Measurements from ENCODE around the gene GUCA1A. TPM values are rescaled to one million over a fixed set of nuclear protein-coding genes. Genes with fewer than 3 reads are reported as not detected.

The GUCA1A gene
- total and polyA plus RNA-seq, 2 of the 4 experiments (the other 2 are of a cell fraction), result 0.18 to 0.32 TPM

GRCh38 chr6:42212442-42212841, 39.3 kb downstream of the GUCA1A start:
- H3K27ac ChIP-seq (ENCODE audit: insufficient read depth, low read length), result no peak overlapping the region
- no peaks in the 10 kb centered on the region for H3K9me3 ChIP-seq (ENCODE audit: control insufficient read depth, insufficient read depth, low read length)
- H4K5ac ChIP-seq (ENCODE audit: low read depth, low read length), result no peak overlapping the region
- H2AK5ac ChIP-seq (ENCODE audit: low read depth, low read length), result no peak overlapping the region
- no peak overlapping the region for H2BK15ac ChIP-seq (ENCODE audit: low read depth, low read length)
- no peaks in the 10 kb centered on the region for H3K9me1 ChIP-seq (ENCODE audit: insufficient read depth, low read length)
- H3K18ac ChIP-seq (ENCODE audit: low read depth, low read length), result no peak overlapping the region
- intact Hi-C loops (cut with micrococcal nuclease), result loop anchor here (10.0 kb wide), 1 partner anchor 428 kb away; the partner anchor contains the start of genes PRICKLE4 and TOMM6
- peaks cover 2% of the 10 kb centered on the region; the same call in 1 of the 2 replicates for H3K4me1 ChIP-seq (ENCODE audit: control insufficient read depth, insufficient read depth, low read length)
- H4K91ac ChIP-seq (ENCODE audit: insufficient read depth, low read depth, low read length), result no peak overlapping the region
- H3K36me3 ChIP-seq (ENCODE audit: control insufficient read depth, insufficient read depth, low read length), result peaks cover 20% of the 10 kb centered on the region
- H3K27me3 ChIP-seq (ENCODE audit: control insufficient read depth, insufficient read depth, low read length), result no peaks in the 10 kb centered on the region
- no peak overlapping the region for H3K4ac ChIP-seq (ENCODE audit: low read depth, low read length)
- in situ Hi-C loops (cut with MboI; ENCODE audit: low sequenced_read_pairs), result loop anchor here (5.0 kb wide), 1 partner anchor 135 kb away; no protein-coding TSS in a partner anchor
- H3K23ac ChIP-seq (ENCODE audit: low read depth, low read length), result no peak overlapping the region
- TF ChIP-seq MAZ (IDR thresholded peaks at IDR 0.05; ENCODE audit: borderline replicate concordance, low read depth, low read length) (no peak), NFE2L2 (IDR thresholded peaks at IDR 0.05; ENCODE audit: low read depth, low read length) (no peak), SMC3 (IDR thresholded peaks at IDR 0.05; ENCODE audit: low read depth, low read length) (no peak), CTCF (conservative IDR thresholded peaks at IDR 0.05; ENCODE audit: low read depth, low read length) (no peak), RFX5 (IDR thresholded peaks at IDR 0.05; ENCODE audit: low read depth, low read length) (no peak), BHLHE40 (IDR thresholded peaks at IDR 0.05; ENCODE audit: low read depth, low read length) (no peak), CEBPB (IDR thresholded peaks at IDR 0.05; ENCODE audit: low read depth, low read length) (no peak), ELK1 (IDR thresholded peaks at IDR 0.05; ENCODE audit: borderline replicate concordance, low read depth, low read length) (no peak), USF2 (IDR thresholded peaks at IDR 0.05; ENCODE audit: low read depth, low read length) (no peak), MXI1 (IDR thresholded peaks at IDR 0.05; ENCODE audit: borderline replicate concordance, low read depth, low read length) (no peak), RAD21 (IDR thresholded peaks at IDR 0.05; ENCODE audit: low read length) (no peak), CHD1 (IDR thresholded peaks at IDR 0.05; ENCODE audit: low read depth, low read length) (no peak), FOS (IDR thresholded peaks at IDR 0.05; ENCODE audit: low read depth, low read length) (no peak), POLR2A (IDR thresholded peaks at IDR 0.05; ENCODE audit: low read depth, low read length) (no peak)
- DNase-seq, result no peak
- H2AK9ac ChIP-seq (replicated peaks; ENCODE audit: low read depth, low read length, poor library complexity), result no peak overlapping the region
- ChIA-PET CTCF (interaction anchor here (3.4 kb wide), 1 partner anchor 335 kb away, joined by 18 read pairs; no protein-coding TSS in a partner anchor), POLR2A (ENCODE audit: unreplicated experiment) (interaction anchor here (0.6 kb wide), 1 partner anchor 206 kb away, joined by 3 read pairs; no protein-coding TSS in a partner anchor)
- no peak overlapping the region for H3K9ac ChIP-seq (ENCODE audit: low read depth, low read length)
- H2BK20ac ChIP-seq (ENCODE audit: low read depth, low read length), result no peak overlapping the region
- H3K4me2 ChIP-seq (ENCODE audit: low read depth, low read length), result no peak overlapping the region
- H2BK120ac ChIP-seq (ENCODE audit: low read depth, low read length), result no peak overlapping the region
- H4K8ac ChIP-seq (ENCODE audit: low read depth in 2 of 2, low read length in 2 of 2), result no peak overlapping the region
- no peak for ATAC-seq (ENCODE audit: low read depth)
- WGBS, 2 experiments (ENCODE audit: extremely low coverage in 2 of 2, insufficient read length in 1 of 2), result no CpG with 5 or more reads among the region's 3 CpGs
- H3K4me3 ChIP-seq (ENCODE audit: insufficient read depth, low read depth, low read length), result no peak overlapping the region
- no peak overlapping the region for H3K14ac ChIP-seq (replicated peaks; ENCODE audit: low read depth, low read length)
- H4K20me1 ChIP-seq (ENCODE audit: insufficient read depth, low read length), result no peaks in the 10 kb centered on the region; the same call in 1 of the 2 replicates
- no peak overlapping the region for H2AFZ ChIP-seq (replicated peaks; ENCODE audit: low read length, poor library complexity)
- H3K79me1 ChIP-seq (ENCODE audit: low read depth in 1 of 2, low read length in 2 of 2), result peaks cover 16 to 31% of the 10 kb centered on the region in 2 experiments; a peak in 2 of 4 replicates
- dilution Hi-C loops (cut with HindIII; ENCODE audit: low sequenced_read_pairs, unreplicated experiment), result no loop called here
- H2BK5ac ChIP-seq (ENCODE audit: low read depth, low read length, poor library complexity, severe bottlenecking), result no peak overlapping the region
- BruUV-seq (replicated peaks), result no TSS peak
- H3K56ac ChIP-seq (ENCODE audit: extremely low read depth, insufficient read depth, low read length), result no peak overlapping the region

All from IMR-90 (cell line).